Upper lobe of right lung (tissue), 1 donor: ENCODE measurements around the gene APP. TPM values are rescaled to one million over a fixed set of nuclear protein-coding genes. Genes with fewer than 3 reads are reported as not detected.

Source experiments
- ATAC-seq: fragments of 200-7000 bp; cut with Tn5 transposase; one replicate; pipeline ENCODE4 v1.9.1; 2020; ENCODE audit warnings: mild to moderate bottlenecking, moderate library complexity
- DNase-seq: peaks from one replicate; pipeline ENCODE4 v3.0.0-alpha.2; 2020
- H3K27ac ChIP-seq: fragments of 200-600 bp; one replicate; pipeline ENCODE4 v1.8.0; 2022
- H3K27me3 ChIP-seq: fragments of 200-600 bp; one replicate; pipeline ENCODE4 v1.8.0; 2022; ENCODE audit warnings: mild to moderate bottlenecking
- H3K36me3 ChIP-seq: fragments of 200-600 bp; one replicate; pipeline ENCODE4 v1.8.0; 2022
- H3K4me1 ChIP-seq: fragments of 200-600 bp; one replicate; pipeline ENCODE4 v1.8.0; 2022
- H3K4me3 ChIP-seq: fragments of 200-600 bp; one replicate; pipeline ENCODE4 v1.8.0; 2022; ENCODE audit warnings: mild to moderate bottlenecking
- H3K9me3 ChIP-seq: fragments of 200-600 bp; one replicate; pipeline ENCODE4 v1.8.0; 2022
- intact Hi-C: fragments of 100-400 bp; cut with DNase I; formaldehyde crosslinking; loops from one replicate; pipeline ENCODE4 v1.11.0; 2022
- total RNA-seq: library from RNA; stranded (reverse); fragmentation: NEBNext Ultra II Directional; extraction: Animal tissue kit (Norgen Biotek cat#: 25700); gene quantifications from one replicate; pipeline ENCODE4 v1.2.1, GENCODE V29; 2021
- TF ChIP-seq, protein P1 (sequence below): fragments of 200-600 bp; IDR thresholded peaks from one replicate; pipeline ENCODE4 v1.8.0; 2022; ENCODE audit warnings: antibody characterized with exemption
- donor health status: DM: no; HTN: yes; CAD: no; lungs with severe emphysema.

The APP gene
- total RNA-seq, 1 donor from 2014 or later, result 480 TPM

DNA sequence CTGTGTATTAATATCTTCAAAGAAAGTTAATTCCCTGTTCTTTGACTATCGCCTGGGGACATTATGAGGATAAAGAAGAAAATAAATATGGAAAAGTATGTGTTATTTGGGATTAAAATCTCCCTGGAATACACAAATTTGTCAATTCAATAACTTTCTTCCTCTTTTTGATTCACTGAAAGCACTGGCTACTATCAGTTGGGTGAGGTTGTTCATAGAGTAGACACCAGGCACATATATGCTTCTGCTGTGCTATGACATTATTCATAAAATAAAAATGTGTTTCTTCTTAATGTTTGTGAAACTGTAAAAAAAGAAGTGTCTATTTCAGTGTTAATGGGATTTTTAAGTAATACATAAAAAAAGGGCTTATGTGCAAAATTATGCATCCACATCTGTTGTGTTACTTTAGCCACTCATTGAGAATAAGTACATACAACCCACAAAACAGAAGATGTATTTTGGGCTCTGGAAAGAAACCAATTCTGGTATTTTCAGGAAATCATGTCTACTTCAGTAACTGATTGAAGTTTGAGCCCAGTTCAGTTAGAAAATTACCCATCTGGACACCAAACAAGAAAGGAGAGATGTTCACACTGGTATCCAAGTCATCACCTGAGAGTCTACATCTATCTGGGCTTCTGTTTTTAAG is 266.4 kb downstream of the APP start:
- Histone ChIP-seq H3K27me3 (no peaks in the 10 kb centered on the region), H3K9me3 (no peaks in the 10 kb centered on the region), H3K4me1 (peaks cover 7% of the 10 kb centered on the region), H3K4me3 (no peak overlapping the region), H3K36me3 (peaks cover 3% of the 10 kb centered on the region), H3K27ac (no peak overlapping the region)
- DNase-seq (no peak), ATAC-seq (no peak)
- intact Hi-C loops, result no loop called here
- TF ChIP-seq, protein P1, sequence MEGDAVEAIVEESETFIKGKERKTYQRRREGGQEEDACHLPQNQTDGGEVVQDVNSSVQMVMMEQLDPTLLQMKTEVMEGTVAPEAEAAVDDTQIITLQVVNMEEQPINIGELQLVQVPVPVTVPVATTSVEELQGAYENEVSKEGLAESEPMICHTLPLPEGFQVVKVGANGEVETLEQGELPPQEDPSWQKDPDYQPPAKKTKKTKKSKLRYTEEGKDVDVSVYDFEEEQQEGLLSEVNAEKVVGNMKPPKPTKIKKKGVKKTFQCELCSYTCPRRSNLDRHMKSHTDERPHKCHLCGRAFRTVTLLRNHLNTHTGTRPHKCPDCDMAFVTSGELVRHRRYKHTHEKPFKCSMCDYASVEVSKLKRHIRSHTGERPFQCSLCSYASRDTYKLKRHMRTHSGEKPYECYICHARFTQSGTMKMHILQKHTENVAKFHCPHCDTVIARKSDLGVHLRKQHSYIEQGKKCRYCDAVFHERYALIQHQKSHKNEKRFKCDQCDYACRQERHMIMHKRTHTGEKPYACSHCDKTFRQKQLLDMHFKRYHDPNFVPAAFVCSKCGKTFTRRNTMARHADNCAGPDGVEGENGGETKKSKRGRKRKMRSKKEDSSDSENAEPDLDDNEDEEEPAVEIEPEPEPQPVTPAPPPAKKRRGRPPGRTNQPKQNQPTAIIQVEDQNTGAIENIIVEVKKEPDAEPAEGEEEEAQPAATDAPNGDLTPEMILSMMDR, result no peak

DNA sequence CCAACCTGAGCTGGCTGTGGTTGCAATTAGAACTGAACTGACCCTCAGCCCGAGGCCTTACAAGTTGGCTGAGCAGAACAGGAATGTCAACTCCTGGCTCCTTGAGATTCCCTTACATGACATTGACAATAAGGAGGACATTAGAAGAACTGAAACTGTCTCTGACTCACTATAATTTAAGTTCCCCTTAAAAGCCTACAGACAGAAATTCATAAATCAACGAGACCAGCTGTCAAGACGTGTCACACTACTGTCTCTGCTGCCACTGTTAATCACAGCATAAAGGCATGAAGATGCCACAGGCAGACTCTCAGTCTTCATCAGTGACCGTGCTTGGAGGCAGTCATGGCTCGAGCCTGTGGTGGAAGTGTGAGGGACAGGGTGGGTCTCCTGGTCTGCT is 267.0 kb downstream of the APP start:
- Histone ChIP-seq H3K36me3 (peaks cover 3% of the 10 kb centered on the region), H3K9me3 (no peaks in the 10 kb centered on the region), H3K27ac (no peak overlapping the region), H3K4me3 (no peak overlapping the region), H3K4me1 (peaks cover 7% of the 10 kb centered on the region), H3K27me3 (no peaks in the 10 kb centered on the region)
- intact Hi-C loops, result no loop called here
- ATAC-seq (peak; percentile 76), DNase-seq (no peak)
- TF ChIP-seq, protein P1, result no peak

- no peak for DNase-seq
- Histone ChIP-seq H3K27me3 (no peaks in the 10 kb centered on the region), H3K27ac (no peak overlapping the region), H3K9me3 (no peaks in the 10 kb centered on the region), H3K4me3 (no peak overlapping the region), H3K36me3 (peaks cover 3% of the 10 kb centered on the region), H3K4me1 (no peaks in the 10 kb centered on the region)
- intact Hi-C loops, result no loop called here
- TF ChIP-seq, protein P1, result no peak
- no peak for ATAC-seq
Measured at GRCh38 chr21:25901330-25901979, 269.1 kb downstream of the APP start.

- H3K36me3 ChIP-seq, result peaks cover 1% of the 10 kb centered on the region
- no peak overlapping the region for H3K27ac ChIP-seq
- intact Hi-C loops, result no loop called here
- no peaks in the 10 kb centered on the region for H3K9me3 ChIP-seq
- no peaks in the 10 kb centered on the region for H3K27me3 ChIP-seq
- no peak for DNase-seq
- TF ChIP-seq, protein P1, result no peak
- no peaks in the 10 kb centered on the region for H3K4me1 ChIP-seq
- ATAC-seq, result no peak
- H3K4me3 ChIP-seq, result no peak overlapping the region
Measured at GRCh38 chr21:25898671-25899070, 271.9 kb downstream of the APP start.

DNA sequence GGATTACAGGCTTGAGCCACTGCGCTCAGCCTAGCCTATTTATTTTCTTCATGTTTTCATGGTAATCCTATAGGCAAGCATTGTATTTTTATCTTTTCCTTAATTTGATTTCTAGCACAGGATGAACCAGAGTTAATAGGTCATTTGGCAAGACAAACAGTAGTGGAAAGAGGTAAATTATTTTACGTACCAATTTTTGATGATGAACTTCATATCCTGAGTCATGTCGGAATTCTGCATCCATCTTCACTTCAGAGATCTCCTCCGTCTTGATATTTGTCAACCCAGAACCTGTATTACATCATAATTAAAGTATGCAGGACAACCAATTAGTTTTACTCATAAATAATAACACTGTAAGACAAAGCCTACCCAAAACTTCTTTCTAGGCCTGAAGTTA is 273.2 kb downstream of the APP start:
- Histone ChIP-seq H3K36me3 (no peaks in the 10 kb centered on the region), H3K9me3 (no peaks in the 10 kb centered on the region), H3K27me3 (no peaks in the 10 kb centered on the region), H3K4me3 (no peak overlapping the region), H3K4me1 (no peaks in the 10 kb centered on the region), H3K27ac (no peak overlapping the region)
- intact Hi-C loops, result no loop called here
- DNase-seq (no peak), ATAC-seq (no peak)
- TF ChIP-seq, protein P1, result no peak
